Suprapubic skin (tissue), 4 donors: Measurements from ENCODE around the gene C10orf95. TPM values are rescaled to one million over a fixed set of nuclear protein-coding genes. Genes with fewer than 3 reads are reported as not detected.

ENCODE experiments used
- DNase-seq, 2 donors: peaks; one replicate each; pipeline ENCODE4 v3.0.0-alpha.2; 2019; ENCODE audit warnings: low spot score in 2 of 2
- H3K27ac ChIP-seq: fragments of 200-600 bp; sonication (generic); one replicate; pipeline ENCODE4 v1.5.1; 2019
- H3K27me3 ChIP-seq: fragments of 200-600 bp; sonication (generic); one replicate; pipeline ENCODE4 v1.5.1; 2019
- H3K36me3 ChIP-seq: fragments of 200-600 bp; sonication (generic); one replicate; pipeline ENCODE4 v1.5.1; 2019
- H3K4me1 ChIP-seq: fragments of 200-600 bp; sonication (generic); one replicate; pipeline ENCODE4 v1.5.1; 2019
- H3K4me3 ChIP-seq: fragments of 200-600 bp; sonication (generic); one replicate; pipeline ENCODE4 v1.5.1; 2019; ENCODE audit warnings: mild to moderate bottlenecking
- H3K9me3 ChIP-seq: fragments of 200-600 bp; sonication (generic); one replicate; pipeline ENCODE4 v1.5.1; 2019
- CTCF ChIP-seq, 2 donors: fragments of 200-600 bp in 1 of 2; fragments of 450-650 bp in 1 of 2; sonication (generic) in 1 of 2; IDR thresholded peaks; one replicate each; pipeline ENCODE4 v1.5.1; 2016 to 2019; ENCODE audit warnings: antibody characterized with exemption in 2 of 2, mild to moderate bottlenecking in 1 of 2, moderate library complexity in 1 of 2
- EP300 ChIP-seq: sonication (generic); formaldehyde crosslinking; IDR thresholded peaks from one replicate; pipeline ENCODE4 v1.6.1; 2017; ENCODE audit warnings: antibody characterized with exemption
- POLR2A ChIP-seq, 2 donors: fragments of 450-650 bp; IDR thresholded peaks; one replicate each; pipeline ENCODE4 v1.6.1; 2017; ENCODE audit warnings: antibody characterized with exemption in 2 of 2, mild to moderate bottlenecking in 2 of 2, moderate library complexity in 2 of 2
- POLR2AphosphoS5 ChIP-seq, 3 donors: sonication (generic); formaldehyde crosslinking; IDR thresholded peaks; one replicate each; pipeline ENCODE4 v1.6.1; 2017; ENCODE audit warnings: antibody characterized with exemption in 3 of 3
- WGBS: methylation state at CpG from one replicate; pipeline ENCODE4 v1.1.5; 2018; 5-methylcytosine and 5-hydroxymethylcytosine counted together
- total RNA-seq, 4 donors: library from RNA; depleted of rRNA; stranded (reverse); fragments of >200 nt; gene quantifications; one replicate each; pipeline ENCODE4 v1.1.0, GENCODE V29; 2016

The C10orf95 gene
- total RNA-seq, 4 donors from 2014 or later = 1.4 to 7.1 (median 5.4) TPM

GRCh38 chr10:102413806-102414561, 37.4 kb downstream of the C10orf95 start:
- Histone ChIP-seq H3K36me3 (no peaks in the 10 kb centered on the region), H3K9me3 (no peaks in the 10 kb centered on the region), H3K4me3 (no peak overlapping the region), H3K27me3 (peaks cover 92% of the 10 kb centered on the region), H3K4me1 (peaks cover 23% of the 10 kb centered on the region), H3K27ac (no peak overlapping the region)
- no peak for TF ChIP-seq EP300
- no peak for TF ChIP-seq POLR2AphosphoS5 (IDR thresholded peaks at IDR 0.05)
- TF ChIP-seq CTCF (IDR thresholded peaks at IDR 0.05) = no peak
- no peak for TF ChIP-seq POLR2A (IDR thresholded peaks at IDR 0.05)
- DNase-seq = no peak
- WGBS = 83% methylated on average over 12 of the region's 16 CpGs

GRCh38 chr10:102413053-102413705, 38.2 kb downstream of the C10orf95 start:
- H3K4me3 ChIP-seq = no peak overlapping the region
- H3K36me3 ChIP-seq = no peaks in the 10 kb centered on the region
- peaks cover 24% of the 10 kb centered on the region for H3K4me1 ChIP-seq
- H3K27me3 ChIP-seq = peaks cover 92% of the 10 kb centered on the region
- no peak for TF ChIP-seq POLR2AphosphoS5 (IDR thresholded peaks at IDR 0.05)
- no peak for TF ChIP-seq EP300
- no peak for TF ChIP-seq CTCF (IDR thresholded peaks at IDR 0.05)
- TF ChIP-seq POLR2A (IDR thresholded peaks at IDR 0.05) = no peak
- no peak overlapping the region for H3K27ac ChIP-seq
- DNase-seq = no peak
- 31% methylated on average over 5 of the region's 5 CpGs for WGBS
- no peaks in the 10 kb centered on the region for H3K9me3 ChIP-seq

- Histone ChIP-seq H3K9me3 (no peaks in the 10 kb centered on the region), H3K27me3 (peaks cover 90% of the 10 kb centered on the region), H3K36me3 (no peaks in the 10 kb centered on the region), H3K4me1 (peaks cover 24% of the 10 kb centered on the region), H3K4me3 (no peak overlapping the region), H3K27ac (no peak overlapping the region)
- 85% methylated on average over 10 of the region's 10 CpGs for WGBS
- peak in 1 of 2 donors; percentile 52 for DNase-seq
- TF ChIP-seq POLR2A (IDR thresholded peaks at IDR 0.05) = no peak
- TF ChIP-seq EP300 = no peak
- no peak for TF ChIP-seq CTCF (IDR thresholded peaks at IDR 0.05)
- no peak for TF ChIP-seq POLR2AphosphoS5 (IDR thresholded peaks at IDR 0.05)
These were observed 39.0 kb downstream of the C10orf95 start for GRCh38 chr10:102412293-102412692.

GRCh38 chr10:102411341-102412255, 39.7 kb downstream of the C10orf95 start:
- H3K27me3 ChIP-seq = peaks cover 83% of the 10 kb centered on the region
- H3K27ac ChIP-seq = no peak overlapping the region
- TF ChIP-seq EP300 = no peak
- no peak for TF ChIP-seq POLR2A (IDR thresholded peaks at IDR 0.05)
- TF ChIP-seq CTCF (IDR thresholded peaks at IDR 0.05) = no peak
- no peak for TF ChIP-seq POLR2AphosphoS5 (IDR thresholded peaks at IDR 0.05)
- DNase-seq = no peak
- peaks cover 24% of the 10 kb centered on the region for H3K4me1 ChIP-seq
- no peaks in the 10 kb centered on the region for H3K36me3 ChIP-seq
- no peaks in the 10 kb centered on the region for H3K9me3 ChIP-seq
- H3K4me3 ChIP-seq = no peak overlapping the region
- 82% methylated on average over 14 of the region's 14 CpGs for WGBS
